Activated CD8-positive, alpha-beta memory T cell treated with anti-CD3 and anti-CD28 coated beads for 1 hour (primary cell): ENCODE data around the gene TBCK.

Source experiments
- DNase-seq, 2 donors: peaks; one replicate each; pipeline ENCODE4 v3.0.0-alpha.2; 2020; ENCODE audit warnings: low read depth in 1 of 2; ENCODE audit errors: extremely low read depth in 1 of 2

TBCK gene

DNA sequence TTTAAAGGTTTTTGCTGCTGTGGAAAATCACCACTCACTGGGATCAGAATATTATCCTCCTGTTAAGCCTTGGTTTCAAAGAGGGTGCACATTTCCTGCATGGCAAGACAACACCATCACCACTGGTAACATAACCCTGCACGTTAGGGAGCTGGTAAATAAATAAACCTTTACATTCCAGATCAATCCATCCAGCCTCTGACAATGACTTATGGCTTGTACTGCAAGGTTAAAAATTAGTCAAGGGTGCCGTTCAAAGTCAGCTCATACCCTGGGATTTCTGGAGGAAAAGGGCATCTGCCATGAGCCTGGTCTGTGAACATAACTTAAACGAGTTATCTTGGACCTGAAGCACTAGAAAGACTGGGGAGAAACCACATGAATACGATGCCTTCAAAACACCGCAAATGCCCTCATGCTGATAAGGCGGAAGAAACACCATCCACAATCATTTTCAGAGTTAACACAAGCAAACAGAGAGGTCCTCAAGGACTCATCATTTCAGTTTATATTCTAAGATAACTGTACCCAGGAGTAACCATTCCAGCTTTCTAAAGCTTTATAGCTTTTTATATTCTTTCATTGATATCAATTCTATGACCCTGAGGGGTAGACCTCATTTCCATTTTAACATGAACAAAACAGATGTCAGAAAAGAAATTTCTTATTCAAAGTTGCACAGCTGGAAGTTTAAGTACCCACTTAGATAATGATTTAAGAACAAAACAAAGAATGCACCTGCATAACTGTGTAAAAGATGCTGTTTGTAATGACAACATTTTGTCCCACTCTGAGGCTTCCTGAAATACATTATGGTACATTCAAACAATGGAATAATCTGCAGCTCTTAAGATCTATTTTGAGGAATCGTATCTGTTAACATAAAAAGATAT is 317.6 kb downstream of the TBCK start:
- no peak for DNase-seq

- DNase-seq: no peak
Measured at GRCh38 chr4:105996845-105997244, 319.2 kb downstream of the TBCK start.

GRCh38 chr4:105994841-105995501 is 321.0 kb downstream of the TBCK start:
- DNase-seq: no peak

DNA sequence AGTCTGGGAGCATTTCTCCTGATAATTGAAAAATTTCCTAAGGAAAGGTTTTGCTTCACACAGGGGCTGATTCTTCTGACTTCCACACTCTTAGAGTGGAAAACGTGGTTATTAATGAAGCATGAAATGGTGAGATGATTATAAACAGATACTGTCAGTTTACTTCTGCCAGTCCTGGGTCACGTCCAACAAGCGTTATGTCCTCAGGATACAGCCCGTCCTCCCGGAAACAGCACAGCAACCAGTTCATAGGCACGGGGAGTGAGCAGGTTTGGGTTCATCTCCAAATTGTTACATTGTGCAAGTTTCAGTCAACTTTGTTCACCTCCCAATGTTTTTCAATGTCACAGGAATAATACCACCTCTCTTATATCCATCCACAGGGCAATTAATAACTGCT is 321.9 kb downstream of the TBCK start:
- DNase-seq: no peak

- DNase-seq: no peak
Measured at GRCh38 chr4:105992641-105993305, 323.2 kb downstream of the TBCK start.

DNA sequence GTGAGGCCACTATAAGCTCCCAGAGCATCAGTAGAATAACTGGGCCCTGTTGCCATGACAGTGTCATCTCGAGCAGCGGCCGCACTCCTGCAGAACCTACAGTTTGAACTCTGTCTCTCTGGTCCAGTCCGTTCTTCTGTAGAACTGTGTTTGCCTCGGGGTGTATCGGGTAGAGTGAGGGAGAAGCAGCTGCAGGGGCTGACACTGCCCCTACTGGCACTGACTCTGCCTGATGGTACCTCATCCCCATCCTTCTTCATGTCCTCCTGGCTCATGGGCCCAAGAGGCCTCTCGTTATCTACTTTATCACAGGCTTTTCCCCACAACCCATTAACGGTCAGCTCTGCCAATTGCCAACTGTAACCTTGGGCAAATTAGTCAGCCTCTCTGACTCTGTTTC is 324.3 kb downstream of the TBCK start:
- no peak for DNase-seq
